Measurements from ENCODE around the gene BRCA1. TPM values are rescaled to one million over a fixed set of nuclear protein-coding genes. Genes with fewer than 3 reads are reported as not detected.
A peak's percentile ranks its signal among the peaks of the same experiment; 100 is the strongest.
"Not testable (repeated sequence)": the region's sequence is repeated elsewhere in the genome, so short reads cannot be mapped to it uniquely, and the experiment has no call there.

Gene BRCA1
- total RNA-seq, 1 experiment from 2014 or later, result 44.1 TPM

DNA sequence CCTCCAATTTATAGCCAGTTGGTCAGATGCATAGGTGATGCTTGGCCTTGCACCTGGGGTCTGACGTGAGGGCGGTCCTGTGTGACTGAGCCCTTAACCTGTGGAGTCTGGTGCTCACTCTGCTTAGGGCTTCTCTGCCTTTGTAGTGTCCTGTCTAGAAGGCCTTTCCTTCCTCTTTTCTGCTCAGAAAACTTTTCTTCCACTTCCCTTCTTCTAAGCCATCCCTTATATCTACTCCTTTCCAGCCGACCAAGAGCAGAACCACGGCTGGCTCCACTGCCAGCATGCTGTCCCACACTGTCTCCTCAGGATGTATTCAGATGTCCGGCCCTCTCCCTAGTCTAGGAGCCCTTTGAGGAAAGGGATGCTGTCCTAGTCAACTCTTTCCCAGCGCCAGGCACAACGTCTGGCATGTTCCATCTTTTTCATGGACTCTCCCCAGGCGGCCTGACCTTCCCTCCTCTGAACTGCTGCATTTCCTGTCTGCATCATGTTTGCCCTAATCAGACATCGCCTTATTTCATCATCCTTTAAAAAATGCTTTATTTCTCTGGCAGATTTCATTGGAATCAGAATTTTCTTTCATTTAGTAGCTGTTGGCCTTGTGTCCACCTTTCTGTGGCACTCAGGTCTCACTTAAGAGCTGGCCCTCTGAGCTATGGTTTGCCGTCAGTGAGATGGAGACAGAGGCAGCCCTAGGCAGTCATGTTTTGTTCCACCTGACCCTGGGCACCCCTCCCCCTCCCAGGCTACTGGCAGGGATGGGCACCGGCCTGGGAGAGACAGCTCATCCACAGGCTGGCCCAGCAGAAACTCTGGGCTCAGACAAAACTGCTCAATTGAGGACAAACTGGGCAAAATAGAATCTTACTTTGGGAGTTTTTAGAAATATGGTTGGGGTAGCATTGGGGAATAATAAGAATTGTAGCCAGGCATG is 15.5 kb upstream of the BRCA1 start:
- H3K4me2 ChIP-seq (ENCODE audit: low read length), result no peak overlapping the region
- H3K79me2 ChIP-seq (ENCODE audit: insufficient read depth, low read length), result no peaks in the 10 kb centered on the region
- no peak overlapping the region for H3K27ac ChIP-seq (ENCODE audit: low read depth, low read length)
- RAD21 ChIA-PET (ENCODE audit: low non-redundant PET in 1 of 2, low total read pairs in 2 of 2, uncharacterized antibody in 2 of 2, unreplicated experiment in 2 of 2), result no interaction called here
- H3K4me3 ChIP-seq (replicated peaks in 1 of 2; ENCODE audit: low read depth in 1 of 2, low read length in 2 of 2), result no peak overlapping the region
- H3K36me3 ChIP-seq (ENCODE audit: control insufficient read depth in 1 of 2, insufficient read depth in 2 of 2, low read length in 2 of 2), result no peaks in the 10 kb centered on the region
- H4K20me1 ChIP-seq (ENCODE audit: insufficient read depth), result no peaks in the 10 kb centered on the region
- ATAC-seq, result no peak
- BruUV-seq (replicated peaks), result no TSS peak
- H3K9ac ChIP-seq (ENCODE audit: low read length), result no peak overlapping the region
- H3K4me1 ChIP-seq (ENCODE audit: control insufficient read depth in 1 of 2, insufficient read depth in 2 of 2, low read length in 2 of 2), result peaks cover 4 to 6% of the 10 kb centered on the region in 2 experiments
- intact Hi-C loops (cut with micrococcal nuclease), result no loop called here
- H3K9me2 ChIP-seq (ENCODE audit: insufficient read depth), result no peaks in the 10 kb centered on the region
- CTCF ChIA-PET, result no interaction called here
- no peaks in the 10 kb centered on the region for H3K27me3 ChIP-seq (ENCODE audit: insufficient read depth, low read length)
- no peak overlapping the region for H2AFZ ChIP-seq (ENCODE audit: low read depth, low read length, poor library complexity, severe bottlenecking)
- no peak for TF ChIP-seq YY1 (IDR thresholded peaks at IDR 0.05; ENCODE audit: extremely low read depth, insufficient replicate concordance, low read depth, low read length)
- no peaks in the 10 kb centered on the region for H3K9me3 ChIP-seq (ENCODE audit: control insufficient read depth in 1 of 2, insufficient read depth in 1 of 2, low read depth in 1 of 2, low read length in 2 of 2)
- POLR2A ChIA-PET, result no interaction called here
- no peak for DNase-seq (ENCODE audit: low read depth, low spot score)

DNA sequence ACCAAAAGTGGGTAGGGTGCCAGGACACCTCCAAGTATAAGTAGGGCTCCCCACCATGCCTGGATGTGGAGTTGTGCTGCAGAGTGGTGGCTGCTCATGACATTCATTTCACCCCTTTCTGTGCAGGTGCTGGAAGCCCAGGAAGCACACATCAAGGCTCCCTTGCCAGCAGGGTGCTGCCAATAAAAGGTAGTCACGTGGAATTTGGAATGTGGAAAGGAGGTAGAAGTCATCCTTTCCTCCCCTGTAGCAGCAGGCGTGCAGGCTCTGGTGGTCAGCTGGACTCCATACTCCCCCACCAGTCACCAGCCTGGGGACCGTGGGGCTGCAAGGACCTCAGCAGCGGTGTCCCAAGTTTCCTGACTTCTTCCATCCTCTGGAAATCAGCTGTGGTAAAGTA is 13.4 kb upstream of the BRCA1 start:
- H3K79me2 ChIP-seq (ENCODE audit: insufficient read depth, low read length); CTCF ChIA-PET; H3K27ac ChIP-seq (ENCODE audit: low read depth, low read length); BruUV-seq (replicated peaks); H3K9me2 ChIP-seq (ENCODE audit: insufficient read depth); H3K4me2 ChIP-seq (ENCODE audit: low read length); RAD21 ChIA-PET (ENCODE audit: low non-redundant PET in 1 of 2, low total read pairs in 2 of 2, uncharacterized antibody in 2 of 2, unreplicated experiment in 2 of 2); H2AFZ ChIP-seq (ENCODE audit: low read depth, low read length, poor library complexity, severe bottlenecking); DNase-seq (ENCODE audit: low read depth, low spot score); H3K4me1 ChIP-seq (ENCODE audit: control insufficient read depth in 1 of 2, insufficient read depth in 2 of 2, low read length in 2 of 2); H3K27me3 ChIP-seq (ENCODE audit: insufficient read depth, low read length); H3K9ac ChIP-seq (ENCODE audit: low read length); H4K20me1 ChIP-seq (ENCODE audit: insufficient read depth); H3K36me3 ChIP-seq (ENCODE audit: control insufficient read depth in 1 of 2, insufficient read depth in 2 of 2, low read length in 2 of 2); H3K4me3 ChIP-seq (replicated peaks in 1 of 2; ENCODE audit: low read depth in 1 of 2, low read length in 2 of 2); ATAC-seq; intact Hi-C loops (cut with micrococcal nuclease); H3K9me3 ChIP-seq (ENCODE audit: control insufficient read depth in 1 of 2, insufficient read depth in 1 of 2, low read depth in 1 of 2, low read length in 2 of 2): not testable (repeated sequence)
- POLR2A ChIA-PET, result interaction anchor here (0.8 kb wide), 1 partner anchor 16 kb away, joined by 3 read pairs; no protein-coding TSS in a partner anchor

DNA sequence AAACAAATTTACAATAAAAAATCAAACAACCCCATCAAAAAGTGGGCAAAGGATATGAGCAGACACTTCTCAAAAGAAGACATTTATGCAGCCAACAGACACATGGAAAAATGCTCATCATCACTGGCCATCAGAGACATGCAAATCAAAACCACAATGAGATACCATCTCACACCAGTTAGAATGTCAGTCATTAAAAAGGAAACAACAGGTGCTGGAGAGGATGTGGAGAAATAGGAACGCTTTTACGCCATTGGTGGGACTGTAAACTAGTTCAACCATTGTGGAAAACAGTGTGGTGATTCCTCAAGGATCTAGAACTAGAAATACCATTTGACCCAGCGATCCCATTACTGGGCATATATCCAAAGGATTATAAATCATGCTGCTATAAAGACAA is 11.4 kb upstream of the BRCA1 start:
- H3K4me3 ChIP-seq (replicated peaks in 1 of 2; ENCODE audit: low read depth in 1 of 2, low read length in 2 of 2); H3K27ac ChIP-seq (ENCODE audit: low read depth, low read length); H4K20me1 ChIP-seq (ENCODE audit: insufficient read depth); H3K79me2 ChIP-seq (ENCODE audit: insufficient read depth, low read length); H3K4me1 ChIP-seq (ENCODE audit: control insufficient read depth in 1 of 2, insufficient read depth in 2 of 2, low read length in 2 of 2); H3K9ac ChIP-seq (ENCODE audit: low read length); POLR2A ChIA-PET; H2AFZ ChIP-seq (ENCODE audit: low read depth, low read length, poor library complexity, severe bottlenecking); intact Hi-C loops (cut with micrococcal nuclease); CTCF ChIA-PET; DNase-seq (ENCODE audit: low read depth, low spot score); ATAC-seq; H3K4me2 ChIP-seq (ENCODE audit: low read length); H3K9me2 ChIP-seq (ENCODE audit: insufficient read depth); H3K27me3 ChIP-seq (ENCODE audit: insufficient read depth, low read length); RAD21 ChIA-PET (ENCODE audit: low non-redundant PET in 1 of 2, low total read pairs in 2 of 2, uncharacterized antibody in 2 of 2, unreplicated experiment in 2 of 2); H3K9me3 ChIP-seq (ENCODE audit: control insufficient read depth in 1 of 2, insufficient read depth in 1 of 2, low read depth in 1 of 2, low read length in 2 of 2): not testable (repeated sequence)
- TSS peak; percentile 6 for BruUV-seq (replicated peaks)
- peaks cover 6 to 14% of the 10 kb centered on the region in 2 experiments; a peak in 1 of 4 replicates for H3K36me3 ChIP-seq (ENCODE audit: control insufficient read depth in 1 of 2, insufficient read depth in 2 of 2, low read length in 2 of 2)
